ENCODE measurements around the gene TRIM44.
"Not testable (repeated sequence)": the region's sequence is repeated elsewhere in the genome, so short reads cannot be mapped to it uniquely, and the experiment has no call there.

TRIM44 gene

GRCh38 chr11:35672608-35673007 lies 10.0 kb downstream of the TRIM44 start:
- no peak for DNase-seq (ENCODE audit: low spot score)

GRCh38 chr11:35675901-35676610 lies 13.5 kb downstream of the TRIM44 start:
- DNase-seq (ENCODE audit: low spot score) = no peak

GRCh38 chr11:35676611-35676965 lies 14.0 kb downstream of the TRIM44 start:
- no peak for DNase-seq (ENCODE audit: low spot score)

- DNase-seq (ENCODE audit: low spot score) = no peak
Observed at GRCh38 chr11:35677904-35678303, 15.3 kb downstream of the TRIM44 start.

GRCh38 chr11:35678471-35678870 lies 15.9 kb downstream of the TRIM44 start:
- DNase-seq (ENCODE audit: low spot score) = no peak

- no peak for DNase-seq (ENCODE audit: low spot score)
Observed at GRCh38 chr11:35678975-35679374, 16.4 kb downstream of the TRIM44 start.

GRCh38 chr11:35680506-35680905 lies 17.9 kb downstream of the TRIM44 start:
- DNase-seq (ENCODE audit: low spot score) = no peak

- no peak for DNase-seq (ENCODE audit: low spot score)
Observed at GRCh38 chr11:35681163-35681767, 18.7 kb downstream of the TRIM44 start.

GRCh38 chr11:35682230-35683173 lies 19.9 kb downstream of the TRIM44 start:
- no peak for DNase-seq (ENCODE audit: low spot score)

- DNase-seq (ENCODE audit: low spot score) = no peak
Observed at GRCh38 chr11:35683728-35684339, 21.3 kb downstream of the TRIM44 start.

- DNase-seq (ENCODE audit: low spot score) = no peak
Observed at GRCh38 chr11:35688023-35688422, 25.4 kb downstream of the TRIM44 start.

- no peak for DNase-seq (ENCODE audit: low spot score)
Observed at GRCh38 chr11:35689081-35689996, 26.8 kb downstream of the TRIM44 start.

- DNase-seq (ENCODE audit: low spot score) = no peak
Observed at GRCh38 chr11:35702126-35702525, 39.6 kb downstream of the TRIM44 start.

GRCh38 chr11:35709376-35709775 lies 46.8 kb downstream of the TRIM44 start:
- no peak for DNase-seq (ENCODE audit: low spot score)

- no peak for DNase-seq (ENCODE audit: low spot score)
Observed at GRCh38 chr11:35711173-35711910, 48.8 kb downstream of the TRIM44 start.

- DNase-seq (ENCODE audit: low spot score) = no peak
Observed at GRCh38 chr11:35711924-35712323, 49.3 kb downstream of the TRIM44 start.

- DNase-seq (ENCODE audit: low spot score) = no peak
Observed at GRCh38 chr11:35712533-35712932, 50.0 kb downstream of the TRIM44 start.

- no peak for DNase-seq (ENCODE audit: low spot score)
Observed at GRCh38 chr11:35714882-35715627, 52.5 kb downstream of the TRIM44 start.

GRCh38 chr11:35715677-35716076 lies 53.1 kb downstream of the TRIM44 start:
- DNase-seq (ENCODE audit: low spot score) = not testable (repeated sequence)

GRCh38 chr11:35717043-35717442 lies 54.5 kb downstream of the TRIM44 start:
- peak; percentile 6 for DNase-seq (ENCODE audit: low spot score)
